Mesendoderm (in vitro differentiated cells): Measurements from ENCODE around the gene RBM34.
"Not testable (repeated sequence)": the region's sequence is repeated elsewhere in the genome, so short reads cannot be mapped to it uniquely, and the experiment has no call there.

Source experiments
- DNase-seq: peaks from one replicate; pipeline ENCODE4 v3.0.0; 2013
- H2AK5ac ChIP-seq: 2 replicates; pipeline ENCODE4 v1.6.1; 2013; ENCODE audit warnings: low read length, inconsistent platforms
- H2BK120ac ChIP-seq: 2 replicates; pipeline ENCODE4 v1.6.1; 2013; ENCODE audit warnings: low read depth, mild to moderate bottlenecking, low read length, moderate library complexity, mixed read lengths
- H2BK15ac ChIP-seq: replicated peaks from 2 replicates; pipeline ENCODE4 v1.6.1; 2013; ENCODE audit warnings: low read depth, mild to moderate bottlenecking, moderate library complexity
- H2BK5ac ChIP-seq: 2 replicates; pipeline ENCODE4 v1.6.1; 2013; ENCODE audit warnings: low read length, inconsistent platforms
- H3K18ac ChIP-seq: 2 replicates; pipeline ENCODE4 v1.6.1; 2013; ENCODE audit warnings: mild to moderate bottlenecking, low read length, mixed read lengths
- H3K23ac ChIP-seq: one replicate; pipeline ENCODE4 v1.6.1; 2013; ENCODE audit warnings: low read length
- H3K27ac ChIP-seq: 2 replicates; pipeline ENCODE4 v1.5.1; 2013; ENCODE audit warnings: low read depth, mild to moderate bottlenecking, inconsistent platforms, low read length, moderate library complexity
- H3K27me3 ChIP-seq: 2 replicates; pipeline ENCODE4 v1.6.1; 2013; ENCODE audit warnings: low read length, control low read depth, mild to moderate bottlenecking, inconsistent platforms; ENCODE audit not compliant: insufficient read depth, poor library complexity
- H3K36me3 ChIP-seq: 2 replicates; pipeline ENCODE4 v1.6.1; 2013; ENCODE audit warnings: low read length, inconsistent platforms; ENCODE audit not compliant: control insufficient read depth, insufficient read depth
- H3K4ac ChIP-seq: one replicate; pipeline ENCODE4 v1.6.1; 2013; ENCODE audit warnings: low read depth, mild to moderate bottlenecking, low read length, moderate library complexity
- H3K4me1 ChIP-seq: 2 replicates; pipeline ENCODE4 v1.6.1; 2013; ENCODE audit warnings: low read depth, low read length, inconsistent platforms; ENCODE audit not compliant: control insufficient read depth
- H3K4me2 ChIP-seq: 2 replicates; pipeline ENCODE4 v1.6.1; 2013; ENCODE audit warnings: low read length
- H3K4me3 ChIP-seq: 2 replicates; pipeline ENCODE4 v1.5.1; 2013; ENCODE audit warnings: mild to moderate bottlenecking, low read length
- H3K56ac ChIP-seq: one replicate; pipeline ENCODE4 v1.6.1; 2013; ENCODE audit warnings: low read length
- H3K79me1 ChIP-seq: 2 replicates; pipeline ENCODE4 v1.6.1; 2013; ENCODE audit warnings: low read length, inconsistent platforms
- H3K79me2 ChIP-seq: 2 replicates; pipeline ENCODE4 v1.6.1; 2013; ENCODE audit warnings: mild to moderate bottlenecking, low read length; ENCODE audit not compliant: control insufficient read depth, insufficient read depth
- H3K9ac ChIP-seq: 2 replicates; pipeline ENCODE4 v1.6.1; 2013; ENCODE audit warnings: low read length, inconsistent platforms
- H4K5ac ChIP-seq: one replicate; pipeline ENCODE4 v1.6.1; 2013; ENCODE audit warnings: low read length
- H4K8ac ChIP-seq: one replicate; pipeline ENCODE4 v1.6.1; 2013; ENCODE audit warnings: low read depth, mild to moderate bottlenecking, control low read depth, low read length, moderate library complexity
- WGBS: extraction: QIAGEN DNeasy Blood & Tissue Kit; methylation state at CpG from one replicate; pipeline ENCODE4 v1.1.7; 2013; ENCODE audit warnings: low lambda C conversion rate, missing lambda C conversion rate; ENCODE audit not compliant: insufficient coverage; ENCODE audit errors: extremely low coverage; 5-methylcytosine and 5-hydroxymethylcytosine counted together

Gene RBM34

GRCh38 chr1:235097501-235097900 lies 63.5 kb downstream of the RBM34 start:
- H3K27me3 ChIP-seq, H2AK5ac ChIP-seq, H3K36me3 ChIP-seq, H3K9ac ChIP-seq, H3K27ac ChIP-seq, H3K18ac ChIP-seq, DNase-seq, H3K79me2 ChIP-seq, H2BK15ac ChIP-seq, H2BK120ac ChIP-seq, H3K56ac ChIP-seq, H3K4ac ChIP-seq, H3K4me1 ChIP-seq, H4K8ac ChIP-seq, H3K79me1 ChIP-seq, H3K4me3 ChIP-seq, H4K5ac ChIP-seq, H3K23ac ChIP-seq, H2BK5ac ChIP-seq, H3K4me2 ChIP-seq: not testable (repeated sequence)
- WGBS, result no CpG with 5 or more reads among the region's 14 CpGs

- H4K5ac ChIP-seq, result no peak overlapping the region
Observed at GRCh38 chr1:235095938-235096562, 65.0 kb downstream of the RBM34 start.

GRCh38 chr1:235093696-235094592 lies 67.1 kb downstream of the RBM34 start:
- peak overlapping the region; percentile 0 for H3K9ac ChIP-seq
- H2AK5ac ChIP-seq, result no peak overlapping the region
- no peaks in the 10 kb centered on the region for H3K27me3 ChIP-seq
- no peaks in the 10 kb centered on the region for H3K36me3 ChIP-seq
- H3K18ac ChIP-seq, result no peak overlapping the region
- no CpG with 5 or more reads among the region's 24 CpGs for WGBS
- no peak overlapping the region for H3K4ac ChIP-seq
- peak overlapping the region; percentile 56 for H3K56ac ChIP-seq
- no peak overlapping the region for H3K4me3 ChIP-seq
- H3K79me1 ChIP-seq, result no peaks in the 10 kb centered on the region
- H4K8ac ChIP-seq, result no peak overlapping the region
- peak overlapping the region; percentile 47 for H3K4me2 ChIP-seq
- no peaks in the 10 kb centered on the region for H3K4me1 ChIP-seq
- no peaks in the 10 kb centered on the region for H3K79me2 ChIP-seq
- no peak overlapping the region for H3K23ac ChIP-seq
- peak; percentile 78 for DNase-seq
- no peak overlapping the region for H3K27ac ChIP-seq
- H2BK15ac ChIP-seq, result no peak overlapping the region
- H4K5ac ChIP-seq, result no peak overlapping the region
- no peak overlapping the region for H2BK120ac ChIP-seq
- no peak overlapping the region for H2BK5ac ChIP-seq

More at GRCh38 chr1:235095938-235096562, 65.0 kb downstream of the RBM34 start:
- Histone ChIP-seq H3K36me3 (no peaks in the 10 kb centered on the region), H3K79me1 (no peaks in the 10 kb centered on the region), H3K4me1 (no peaks in the 10 kb centered on the region), H3K27me3 (no peaks in the 10 kb centered on the region), H4K8ac (no peak overlapping the region), H3K4me2 (no peak overlapping the region), H3K27ac (no peak overlapping the region), H3K56ac (no peak overlapping the region), H3K4me3 (no peak overlapping the region), H3K9ac (no peak overlapping the region), H2BK120ac (no peak overlapping the region), H3K79me2 (no peaks in the 10 kb centered on the region), H2BK15ac (no peak overlapping the region), H2BK5ac (no peak overlapping the region), H3K23ac (no peak overlapping the region), H3K18ac (no peak overlapping the region), H3K4ac (no peak overlapping the region), H2AK5ac (no peak overlapping the region)
- WGBS, result no CpG with 5 or more reads among the region's 6 CpGs
- DNase-seq, result no peak

GRCh38 chr1:235093013-235093695 lies 67.9 kb downstream of the RBM34 start:
- Histone ChIP-seq H3K4ac (no peak overlapping the region), H3K4me2 (peak overlapping the region; percentile 47), H4K8ac (no peak overlapping the region), H2AK5ac (no peak overlapping the region), H3K23ac (no peak overlapping the region), H3K79me2 (no peaks in the 10 kb centered on the region), H3K27me3 (no peaks in the 10 kb centered on the region), H4K5ac (no peak overlapping the region), H2BK15ac (no peak overlapping the region), H2BK5ac (no peak overlapping the region), H3K79me1 (no peaks in the 10 kb centered on the region), H3K56ac (peak overlapping the region; percentile 59), H3K36me3 (no peaks in the 10 kb centered on the region), H2BK120ac (no peak overlapping the region), H3K27ac (no peak overlapping the region), H3K4me3 (no peak overlapping the region), H3K4me1 (no peaks in the 10 kb centered on the region), H3K9ac (peak overlapping the region; percentile 0), H3K18ac (no peak overlapping the region)
- no CpG with 5 or more reads among the region's 27 CpGs for WGBS
- peak; percentile 93 for DNase-seq

GRCh38 chr1:235092415-235092814 lies 68.6 kb downstream of the RBM34 start:
- not testable (repeated sequence) for H3K9ac ChIP-seq, H2BK5ac ChIP-seq, H3K79me1 ChIP-seq, H3K4me1 ChIP-seq, H4K8ac ChIP-seq, H3K4me2 ChIP-seq, H3K23ac ChIP-seq, H2BK15ac ChIP-seq, H3K4me3 ChIP-seq, H3K79me2 ChIP-seq, H3K27ac ChIP-seq, H3K56ac ChIP-seq, H3K36me3 ChIP-seq, H3K4ac ChIP-seq, H3K18ac ChIP-seq, H4K5ac ChIP-seq, H2BK120ac ChIP-seq, DNase-seq, H3K27me3 ChIP-seq, H2AK5ac ChIP-seq
- no CpG with 5 or more reads among the region's 14 CpGs for WGBS
